Trophoblast cell (in vitro differentiated cells and primary cell): ENCODE measurements around the gene ZNF470.

Experiments
- DNase-seq, 2 donors: peaks; one replicate each; pipeline ENCODE4 v3.0.0-alpha.2; 2016
- H2AFZ ChIP-seq: 2 replicates; pipeline ENCODE4 v1.6.1; 2013; ENCODE audit warnings: low read length, moderate library complexity, mild to moderate bottlenecking; ENCODE audit not compliant: insufficient read depth, poor library complexity
- H2AK5ac ChIP-seq: 2 replicates; pipeline ENCODE4 v1.6.1; 2013; ENCODE audit warnings: mild to moderate bottlenecking, low read length
- H2BK120ac ChIP-seq: 2 replicates; pipeline ENCODE4 v1.6.1; 2013; ENCODE audit warnings: low read length, mild to moderate bottlenecking, moderate library complexity; ENCODE audit not compliant: insufficient read depth, poor library complexity
- H2BK12ac ChIP-seq: 2 replicates; pipeline ENCODE4 v1.6.1; 2013; ENCODE audit warnings: mild to moderate bottlenecking, low read length, moderate library complexity
- H2BK5ac ChIP-seq: 2 replicates; pipeline ENCODE4 v1.6.1; 2013; ENCODE audit warnings: low read length, low read depth, moderate library complexity, mild to moderate bottlenecking; ENCODE audit not compliant: poor library complexity
- H3K14ac ChIP-seq: 2 replicates; pipeline ENCODE4 v1.6.1; 2013; ENCODE audit warnings: mild to moderate bottlenecking, low read length
- H3K18ac ChIP-seq: 2 replicates; pipeline ENCODE4 v1.6.1; 2013; ENCODE audit warnings: mild to moderate bottlenecking, low read length
- H3K23ac ChIP-seq: 2 replicates; pipeline ENCODE4 v1.6.1; 2013; ENCODE audit warnings: low read length
- H3K27ac ChIP-seq: 2 replicates; pipeline ENCODE4 v1.5.1; 2013; ENCODE audit warnings: low read depth, mild to moderate bottlenecking, inconsistent platforms, low read length, moderate library complexity
- H3K27me3 ChIP-seq: 2 replicates; pipeline ENCODE4 v1.6.1; 2013; ENCODE audit warnings: inconsistent platforms, mild to moderate bottlenecking, low read length, moderate library complexity; ENCODE audit not compliant: insufficient read depth
- H3K36me3 ChIP-seq, 2 experiments: 1 replicate in 1 of 2; 2 replicates in 1 of 2; pipeline ENCODE4 v1.6.1; 2013; ENCODE audit warnings: low read length in 2 of 2, mild to moderate bottlenecking in 2 of 2, moderate library complexity in 1 of 2; ENCODE audit not compliant: insufficient read depth in 2 of 2, control insufficient read depth in 1 of 2
- H3K4ac ChIP-seq: 2 replicates; pipeline ENCODE4 v1.6.1; 2013; ENCODE audit warnings: low read depth, mild to moderate bottlenecking, low read length, moderate library complexity
- H3K4me1 ChIP-seq, 2 experiments: 1 replicate in 1 of 2; 2 replicates in 1 of 2; pipeline ENCODE4 v1.6.1; 2013; ENCODE audit warnings: low read length in 2 of 2, mild to moderate bottlenecking in 2 of 2, moderate library complexity in 1 of 2; ENCODE audit not compliant: insufficient read depth in 2 of 2, control insufficient read depth in 1 of 2
- H3K4me2 ChIP-seq: 2 replicates; pipeline ENCODE4 v1.6.1; 2013; ENCODE audit warnings: inconsistent platforms, mild to moderate bottlenecking, low read length, moderate library complexity
- H3K4me3 ChIP-seq: 2 replicates; pipeline ENCODE4 v1.5.1; 2013; ENCODE audit warnings: mild to moderate bottlenecking, low read depth, low read length, inconsistent platforms
- H3K79me1 ChIP-seq: one replicate; pipeline ENCODE4 v1.6.1; 2013; ENCODE audit warnings: low read length
- H3K79me2 ChIP-seq: 2 replicates; pipeline ENCODE4 v1.6.1; 2013; ENCODE audit warnings: low read length, mild to moderate bottlenecking; ENCODE audit not compliant: control insufficient read depth, insufficient read depth, poor library complexity
- H3K9ac ChIP-seq: 2 replicates; pipeline ENCODE4 v1.6.1; 2013; ENCODE audit warnings: mild to moderate bottlenecking, low read length
- H3K9me3 ChIP-seq: 2 replicates; pipeline ENCODE4 v1.6.1; 2013; ENCODE audit warnings: low read depth, mild to moderate bottlenecking, control low read depth, inconsistent platforms, low read length; ENCODE audit not compliant: insufficient read depth
- H4K12ac ChIP-seq: 2 replicates; pipeline ENCODE4 v1.6.1; 2013; ENCODE audit warnings: low read depth, mild to moderate bottlenecking, low read length, moderate library complexity
- H4K8ac ChIP-seq: 2 replicates; pipeline ENCODE4 v1.6.1; 2013; ENCODE audit warnings: low read depth, mild to moderate bottlenecking, low read length, moderate library complexity
- H4K91ac ChIP-seq: one replicate; pipeline ENCODE4 v1.6.1; 2013; ENCODE audit warnings: low read depth, mild to moderate bottlenecking, low read length, moderate library complexity
- WGBS: extraction: QIAGEN DNeasy Blood & Tissue Kit; methylation state at CpG from one replicate; pipeline ENCODE4 v1.1.7; 2013; ENCODE audit warnings: missing lambda C conversion rate; ENCODE audit not compliant: insufficient read length, insufficient coverage; ENCODE audit errors: extremely low coverage; 5-methylcytosine and 5-hydroxymethylcytosine counted together

Gene ZNF470

DNA sequence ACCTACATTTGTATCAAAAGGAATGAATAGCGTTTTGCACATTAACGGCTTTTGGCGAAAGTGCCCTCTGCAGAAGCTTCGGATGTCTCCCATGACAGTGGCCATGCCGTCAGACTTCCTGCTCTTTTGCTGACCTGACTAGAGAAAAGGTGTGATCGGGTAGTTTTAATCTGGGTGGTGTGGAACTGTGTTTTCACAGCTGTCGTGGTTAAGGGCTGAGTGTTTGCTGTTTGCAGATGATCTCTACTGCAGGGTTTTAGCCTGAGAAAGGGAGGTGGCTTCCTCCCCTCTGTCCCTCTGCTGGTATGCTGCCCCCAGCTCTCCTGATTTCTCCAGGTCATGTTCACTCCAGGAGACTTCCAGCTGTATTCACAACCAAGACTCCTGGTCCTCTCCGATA lies 50.3 kb downstream of the ZNF470 start:
- DNase-seq: no peak
- H3K4ac ChIP-seq: no peak overlapping the region
- no peaks in the 10 kb centered on the region for H3K79me1 ChIP-seq
- H3K9ac ChIP-seq: no peak overlapping the region
- no peak overlapping the region for H2BK12ac ChIP-seq
- H4K8ac ChIP-seq: no peak overlapping the region
- H3K27me3 ChIP-seq: no peaks in the 10 kb centered on the region
- H2AK5ac ChIP-seq: no peak overlapping the region
- H3K36me3 ChIP-seq: peaks cover 26 to 33% of the 10 kb centered on the region in 2 experiments
- no peak overlapping the region for H3K4me3 ChIP-seq
- no peak overlapping the region for H3K27ac ChIP-seq
- H3K18ac ChIP-seq: no peak overlapping the region
- H4K12ac ChIP-seq: no peak overlapping the region
- H3K9me3 ChIP-seq: peaks cover 32% of the 10 kb centered on the region
- H3K23ac ChIP-seq: no peak overlapping the region
- H3K79me2 ChIP-seq: no peaks in the 10 kb centered on the region
- H2BK5ac ChIP-seq: no peak overlapping the region
- no peak overlapping the region for H4K91ac ChIP-seq
- no CpG with 5 or more reads among the region's 8 CpGs for WGBS
- H2BK120ac ChIP-seq: no peak overlapping the region
- no peak overlapping the region for H2AFZ ChIP-seq
- no peak overlapping the region for H3K4me2 ChIP-seq
- no peak overlapping the region for H3K14ac ChIP-seq
- no peaks in the 10 kb centered on the region for H3K4me1 ChIP-seq

DNA sequence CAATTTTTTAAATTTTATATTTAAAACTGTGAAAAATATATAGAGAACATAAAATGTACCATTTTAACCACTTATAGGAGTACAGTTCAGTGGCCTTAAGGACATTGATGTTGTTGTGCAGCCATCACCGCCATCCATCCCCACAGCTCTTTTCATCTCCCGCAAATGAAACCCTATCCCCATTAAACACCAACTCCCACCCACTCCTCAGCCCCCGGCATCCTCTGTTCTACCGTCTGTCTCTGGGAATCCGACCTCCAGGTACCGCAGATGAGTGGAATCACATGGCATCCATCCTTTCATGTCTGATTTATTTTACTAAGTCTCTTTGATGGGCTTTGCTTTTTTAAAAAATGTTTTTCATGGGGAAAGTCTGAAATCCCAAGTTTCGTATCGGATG lies 51.9 kb downstream of the ZNF470 start:
- Histone ChIP-seq H3K14ac (no peak overlapping the region), H3K27me3 (no peaks in the 10 kb centered on the region), H3K9me3 (peaks cover 32% of the 10 kb centered on the region), H3K4me1 (no peaks in the 10 kb centered on the region), H3K36me3 (peaks cover 28 to 33% of the 10 kb centered on the region in 2 experiments), H3K4me2 (no peak overlapping the region), H3K79me1 (no peaks in the 10 kb centered on the region), H4K91ac (no peak overlapping the region), H4K12ac (no peak overlapping the region), H2AK5ac (no peak overlapping the region), H2BK120ac (no peak overlapping the region), H3K18ac (no peak overlapping the region), H3K4me3 (no peak overlapping the region), H2AFZ (no peak overlapping the region), H3K9ac (no peak overlapping the region), H2BK12ac (no peak overlapping the region), H3K27ac (no peak overlapping the region), H2BK5ac (no peak overlapping the region), H3K4ac (no peak overlapping the region), H3K79me2 (no peaks in the 10 kb centered on the region), H4K8ac (no peak overlapping the region), H3K23ac (no peak overlapping the region)
- WGBS: 100% methylated on average over 1 of the region's 8 CpGs
- DNase-seq: no peak

DNA sequence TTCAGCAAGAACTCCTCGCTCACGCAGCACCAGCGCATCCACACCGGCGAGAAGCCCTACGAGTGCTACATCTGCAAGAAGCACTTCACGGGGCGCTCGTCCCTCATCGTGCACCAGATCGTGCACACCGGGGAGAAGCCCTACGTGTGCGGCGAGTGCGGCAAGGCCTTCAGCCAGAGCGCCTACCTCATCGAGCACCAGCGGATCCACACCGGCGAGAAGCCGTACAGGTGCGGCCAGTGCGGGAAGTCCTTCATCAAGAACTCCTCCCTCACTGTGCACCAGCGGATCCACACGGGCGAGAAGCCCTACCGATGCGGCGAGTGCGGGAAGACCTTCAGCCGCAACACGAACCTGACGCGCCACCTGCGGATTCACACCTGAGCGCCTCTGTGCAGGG lies 55.1 kb downstream of the ZNF470 start:
- Histone ChIP-seq H3K27me3 (no peaks in the 10 kb centered on the region), H3K9ac (no peak overlapping the region), H3K79me2 (no peaks in the 10 kb centered on the region), H4K8ac (no peak overlapping the region), H2BK5ac (no peak overlapping the region), H3K9me3 (peaks cover 42% of the 10 kb centered on the region), H3K4ac (no peak overlapping the region), H3K23ac (no peak overlapping the region), H2BK120ac (no peak overlapping the region), H4K91ac (no peak overlapping the region), H4K12ac (no peak overlapping the region), H3K18ac (no peak overlapping the region), H2AFZ (no peak overlapping the region), H3K36me3 (peaks cover 33 to 41% of the 10 kb centered on the region in 2 experiments), H3K27ac (no peak overlapping the region), H2AK5ac (no peak overlapping the region), H2BK12ac (no peak overlapping the region), H3K14ac (no peak overlapping the region), H3K79me1 (no peaks in the 10 kb centered on the region), H3K4me2 (no peak overlapping the region), H3K4me1 (no peaks in the 10 kb centered on the region), H3K4me3 (no peak overlapping the region)
- WGBS: no CpG with 5 or more reads among the region's 37 CpGs
- DNase-seq: no peak

DNA sequence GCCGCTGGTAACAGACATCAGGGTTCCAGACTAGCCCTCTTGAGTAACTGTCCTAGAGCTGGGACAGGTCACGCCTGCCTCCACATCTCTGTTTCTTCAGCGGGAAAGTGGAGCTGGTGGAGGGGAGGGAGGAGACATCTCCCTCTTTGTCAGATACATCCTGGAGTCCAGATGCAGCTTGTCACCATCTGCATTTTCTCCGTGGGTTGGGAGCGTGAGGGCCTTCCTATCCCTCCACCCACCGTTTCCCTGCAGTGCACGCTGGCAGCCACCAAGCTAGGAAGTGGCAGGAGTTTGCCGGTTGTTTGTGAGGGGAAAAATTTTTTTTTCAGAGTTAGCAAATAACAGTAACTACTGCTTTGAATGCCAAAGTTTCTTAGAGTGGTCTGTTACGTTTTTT lies 55.7 kb downstream of the ZNF470 start:
- H3K4me2 ChIP-seq: no peak overlapping the region
- no peak overlapping the region for H3K4me3 ChIP-seq
- no peaks in the 10 kb centered on the region for H3K79me2 ChIP-seq
- H3K9ac ChIP-seq: no peak overlapping the region
- H3K18ac ChIP-seq: no peak overlapping the region
- H3K23ac ChIP-seq: no peak overlapping the region
- H3K14ac ChIP-seq: no peak overlapping the region
- no CpG with 5 or more reads among the region's 9 CpGs for WGBS
- H4K8ac ChIP-seq: no peak overlapping the region
- no peak for DNase-seq
- H2BK120ac ChIP-seq: no peak overlapping the region
- H3K79me1 ChIP-seq: no peaks in the 10 kb centered on the region
- no peak overlapping the region for H2BK12ac ChIP-seq
- peaks cover 43% of the 10 kb centered on the region for H3K9me3 ChIP-seq
- H2AFZ ChIP-seq: no peak overlapping the region
- no peak overlapping the region for H4K91ac ChIP-seq
- no peak overlapping the region for H3K4ac ChIP-seq
- no peak overlapping the region for H2AK5ac ChIP-seq
- peaks cover 29 to 35% of the 10 kb centered on the region in 2 experiments for H3K36me3 ChIP-seq
- H3K27ac ChIP-seq: no peak overlapping the region
- no peaks in the 10 kb centered on the region for H3K27me3 ChIP-seq
- H3K4me1 ChIP-seq: no peaks in the 10 kb centered on the region
- H4K12ac ChIP-seq: no peak overlapping the region
- no peak overlapping the region for H2BK5ac ChIP-seq
